Measurements from ENCODE around the gene APOO.
"Not testable (repeated sequence)": the region's sequence is repeated elsewhere in the genome, so short reads cannot be mapped to it uniquely, and the experiment has no call there.

Gene APOO

DNA sequence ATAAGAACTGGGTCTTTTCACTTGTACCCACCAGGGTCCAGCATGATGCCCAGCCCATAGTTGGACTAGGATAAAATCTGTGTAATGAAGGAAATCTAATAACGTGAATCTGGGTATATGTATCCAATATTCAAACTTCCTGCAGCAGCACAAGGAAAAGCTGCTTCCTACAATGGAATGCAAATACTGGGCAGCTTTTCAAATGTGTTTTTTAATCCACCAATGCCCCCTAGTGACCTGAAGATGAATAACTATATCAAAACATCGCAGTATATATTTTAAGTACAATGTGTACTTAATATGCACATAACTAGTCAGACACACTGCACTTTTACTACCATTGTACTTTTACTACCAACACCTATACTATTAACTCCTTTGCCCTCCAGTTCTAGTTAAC, 5.3 kb downstream of the APOO start:
- peak in 1 of 2 experiments; percentile 26 for DNase-seq

DNA sequence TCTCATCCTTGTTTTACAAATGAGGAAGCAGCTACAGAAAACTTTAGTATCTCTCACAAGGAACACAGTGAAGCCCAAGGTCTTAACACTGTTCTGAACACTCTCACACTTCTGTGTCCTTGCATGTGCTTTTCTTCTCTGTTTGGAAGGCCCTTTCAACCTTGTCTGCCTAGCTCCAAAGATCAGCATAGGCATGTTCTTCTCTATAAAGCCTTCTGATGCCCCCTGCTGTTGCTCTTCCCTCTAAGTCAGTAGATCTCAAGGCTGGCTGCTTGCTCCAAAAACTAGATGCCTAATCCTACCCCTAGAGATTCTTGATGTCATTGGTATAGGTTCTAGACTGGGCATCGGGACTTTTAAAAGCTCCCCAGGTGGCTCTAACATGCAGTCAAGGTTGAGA, 5.9 kb downstream of the APOO start:
- DNase-seq, result peak; percentile 5 to 50

- DNase-seq, result peak; percentile 14 to 62
Measured at GRCh38 chrX:23901060-23901459, 6.7 kb downstream of the APOO start.

GRCh38 chrX:23900220-23900797, 7.4 kb downstream of the APOO start:
- no peak for DNase-seq

DNA sequence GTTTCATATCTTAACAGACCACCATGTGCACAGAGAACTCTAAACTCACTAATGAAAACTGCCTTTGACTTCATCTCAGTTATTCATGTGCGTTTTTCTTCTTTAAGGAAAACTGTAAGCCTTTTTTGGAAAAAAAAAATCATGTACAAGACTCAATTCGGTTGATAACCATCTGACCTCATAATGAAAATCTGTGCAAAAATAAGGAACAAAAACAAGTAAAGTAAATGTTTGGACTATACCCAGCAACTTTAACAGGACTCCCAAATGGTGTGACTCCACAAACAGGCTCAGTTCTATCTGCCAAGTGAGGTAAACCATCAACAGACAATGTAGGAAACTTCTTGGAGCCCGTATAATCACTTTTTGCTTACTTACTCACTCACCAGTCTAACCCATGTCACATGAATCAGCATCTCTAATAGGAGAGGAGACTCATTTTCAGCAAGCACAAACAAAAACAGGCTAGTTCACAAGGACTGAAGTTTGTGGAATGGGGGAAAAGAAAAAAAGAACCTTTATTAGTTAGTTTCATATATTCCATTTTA, 9.3 kb downstream of the APOO start:
- no peak for DNase-seq

DNA sequence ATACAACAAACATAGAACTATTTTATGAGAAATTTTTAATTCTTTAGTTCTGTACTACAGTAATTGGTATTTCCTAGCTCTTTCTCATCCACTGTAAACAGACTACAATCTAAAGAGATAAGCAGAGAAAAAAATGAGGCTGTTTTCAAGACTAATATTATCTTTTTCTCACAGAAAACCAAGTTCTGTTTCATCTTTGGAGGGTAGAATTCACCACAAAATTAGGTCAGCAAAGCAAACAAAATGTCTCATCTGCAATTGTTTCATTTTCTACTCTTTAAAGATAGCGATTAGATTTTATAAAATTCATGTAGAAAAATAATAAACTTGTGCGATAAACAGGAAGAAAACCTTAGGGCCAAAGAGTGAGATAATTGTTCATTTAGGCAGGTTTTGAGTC, 10.8 kb downstream of the APOO start:
- no peak for DNase-seq

DNA sequence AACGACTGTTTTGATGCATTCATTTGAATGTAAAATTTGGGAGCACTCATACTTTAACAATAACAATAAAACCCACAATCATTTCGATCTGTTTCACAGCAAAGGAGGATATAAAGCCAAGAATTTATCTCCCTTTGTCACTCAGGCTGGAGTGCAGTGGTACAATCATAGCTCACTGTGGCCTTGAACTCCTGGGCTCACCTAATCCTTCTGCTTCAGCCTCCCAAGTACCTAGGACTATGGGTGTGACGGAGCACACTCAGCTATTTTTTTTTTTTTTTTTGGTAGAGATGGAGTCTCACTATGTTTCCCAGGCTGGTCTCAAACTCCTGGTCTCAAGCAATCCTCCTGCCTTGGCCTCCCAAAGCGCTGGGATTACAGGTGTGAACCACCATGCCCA, 11.2 kb downstream of the APOO start:
- DNase-seq, result not testable (repeated sequence)

GRCh38 chrX:23894993-23895392, 12.7 kb downstream of the APOO start:
- DNase-seq, result not testable (repeated sequence)

DNA sequence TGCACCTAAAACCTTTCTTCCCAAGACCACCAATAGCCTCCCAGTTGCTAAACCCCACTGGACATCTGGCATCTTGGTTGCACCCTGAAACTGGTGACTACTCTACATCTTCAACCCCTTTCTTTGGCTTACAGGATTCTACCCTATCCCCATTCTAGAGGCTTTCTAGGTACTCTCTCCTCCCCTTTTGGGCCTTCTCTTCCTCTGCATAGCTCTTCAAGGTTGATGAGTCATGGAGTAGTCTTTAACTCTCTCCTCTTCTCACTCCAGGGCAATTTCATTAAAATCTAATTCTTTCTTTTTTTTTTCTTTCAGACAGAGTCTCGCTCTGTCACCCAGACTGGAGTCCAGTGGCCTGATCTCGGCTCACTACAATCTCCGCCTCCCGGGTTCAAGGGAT, 16.8 kb downstream of the APOO start:
- no peak for DNase-seq

GRCh38 chrX:23888887-23889501, 18.7 kb downstream of the APOO start:
- DNase-seq, result no peak

DNA sequence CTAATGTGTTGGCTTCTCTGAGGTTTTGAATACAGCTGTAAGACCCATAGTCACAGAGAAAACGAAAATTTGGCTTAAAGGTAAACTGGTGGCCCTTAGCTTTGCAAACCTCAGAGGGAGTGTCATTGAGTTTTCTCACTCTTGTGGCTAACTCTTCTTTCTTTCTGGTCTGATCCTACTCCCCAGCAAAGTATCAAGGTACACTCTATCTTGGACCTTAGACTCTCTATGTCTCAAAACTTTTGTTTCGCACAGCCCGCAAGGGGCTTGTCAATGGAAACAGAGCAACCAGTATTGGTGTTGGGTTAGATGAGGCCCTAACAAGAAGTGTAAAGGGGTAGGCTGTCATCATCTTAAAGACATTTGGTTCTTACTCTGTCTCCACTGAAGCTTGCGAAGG, 19.8 kb downstream of the APOO start:
- no peak for DNase-seq

DNA sequence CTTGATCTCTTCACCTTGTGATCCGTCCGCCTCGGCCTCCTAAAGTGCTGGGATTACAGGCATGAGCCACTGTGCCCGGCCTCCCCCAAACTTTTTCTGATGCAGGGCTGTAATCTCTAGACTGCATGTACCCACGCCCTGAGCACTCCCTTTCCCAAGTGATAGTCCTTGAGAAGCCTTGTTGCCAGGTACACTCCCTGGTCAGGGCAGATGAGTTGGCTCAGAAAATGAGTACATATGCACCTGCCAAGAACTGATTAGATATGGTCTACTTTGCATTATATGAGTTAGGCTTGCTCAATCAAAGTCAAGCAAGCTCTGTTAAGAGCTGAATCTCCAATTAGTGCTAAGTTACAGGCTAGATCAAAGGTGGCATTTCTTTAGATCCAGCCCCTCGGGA, 20.3 kb downstream of the APOO start:
- DNase-seq, result no peak

DNA sequence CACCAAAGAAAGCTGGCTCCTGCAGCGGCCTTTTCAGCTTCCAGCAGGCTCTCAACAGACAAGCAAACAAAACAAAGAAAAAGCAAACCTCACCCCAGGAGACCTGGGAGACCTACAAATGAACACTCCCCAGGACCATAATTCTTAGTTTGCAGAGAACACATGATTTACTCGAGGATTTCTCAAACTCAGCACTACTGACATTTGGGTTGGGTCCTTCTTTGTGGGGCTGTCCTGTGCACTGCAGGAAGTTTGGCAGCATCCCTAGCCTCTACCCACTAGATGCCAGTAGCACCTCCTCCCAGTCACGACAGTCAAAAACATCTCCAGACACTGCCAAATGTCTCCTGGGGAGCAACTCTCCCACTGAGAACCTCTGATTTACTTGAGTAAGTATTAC, 21.9 kb downstream of the APOO start:
- DNase-seq, result no peak

DNA sequence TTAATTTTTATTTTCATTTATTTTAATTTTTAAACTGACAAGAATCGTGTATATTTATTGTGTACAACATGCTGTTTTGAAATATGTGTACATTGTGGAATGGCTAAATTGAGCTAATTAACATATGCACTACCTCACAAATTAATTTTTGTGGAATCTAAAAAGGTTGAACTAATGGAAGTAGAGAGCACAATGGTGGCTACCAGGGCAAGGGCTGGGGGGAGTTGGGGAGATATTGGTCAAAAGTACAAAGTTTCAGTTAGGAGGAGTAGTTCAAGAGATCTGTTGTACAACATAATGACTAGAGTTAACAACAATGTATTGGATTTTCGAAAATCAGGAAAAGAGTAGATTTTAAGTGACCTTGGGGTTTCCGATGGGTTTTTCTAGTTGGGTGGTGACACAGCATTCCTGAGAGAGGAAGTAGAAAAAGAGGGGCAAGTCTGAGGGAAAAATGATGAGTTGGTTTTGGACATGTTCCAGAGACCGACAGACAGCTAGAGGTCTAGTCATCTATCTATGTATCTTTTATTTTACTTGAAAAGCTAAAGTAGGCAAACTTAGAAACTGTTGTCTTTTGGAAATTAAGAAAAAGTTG, 23.2 kb downstream of the APOO start:
- no peak for DNase-seq

DNA sequence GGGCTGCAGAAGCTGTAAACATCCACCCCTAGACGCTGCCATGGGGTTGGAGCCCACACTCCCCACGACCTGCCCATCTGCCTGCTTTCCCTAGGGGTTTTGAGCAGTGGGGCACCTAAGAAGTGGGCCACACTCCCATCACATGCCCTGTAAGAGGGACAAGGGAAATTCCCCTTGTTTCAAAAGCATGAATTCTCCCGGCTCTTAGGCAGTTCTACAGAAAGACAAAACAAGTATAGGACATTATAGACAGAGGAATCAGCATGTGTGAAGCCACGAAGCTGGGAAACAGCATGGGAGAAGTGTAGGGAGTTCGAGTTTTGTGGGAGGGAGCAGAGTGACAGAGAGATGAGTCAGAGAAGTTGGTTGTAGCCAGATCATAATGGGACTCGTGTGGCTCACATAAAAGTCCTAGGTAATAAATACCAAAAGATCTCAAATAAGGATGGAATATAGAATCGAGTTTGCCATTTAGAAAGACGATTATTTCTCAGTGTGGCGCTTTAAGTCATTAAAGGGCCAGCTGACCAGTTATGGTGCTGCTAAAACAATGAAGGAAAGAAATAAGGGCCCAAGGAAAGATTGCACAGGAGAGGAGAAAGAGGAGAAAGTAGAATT, 23.9 kb downstream of the APOO start:
- DNase-seq, result peak; percentile 2 to 51

GRCh38 chrX:23879380-23880090, 28.2 kb downstream of the APOO start:
- DNase-seq, result no peak

DNA sequence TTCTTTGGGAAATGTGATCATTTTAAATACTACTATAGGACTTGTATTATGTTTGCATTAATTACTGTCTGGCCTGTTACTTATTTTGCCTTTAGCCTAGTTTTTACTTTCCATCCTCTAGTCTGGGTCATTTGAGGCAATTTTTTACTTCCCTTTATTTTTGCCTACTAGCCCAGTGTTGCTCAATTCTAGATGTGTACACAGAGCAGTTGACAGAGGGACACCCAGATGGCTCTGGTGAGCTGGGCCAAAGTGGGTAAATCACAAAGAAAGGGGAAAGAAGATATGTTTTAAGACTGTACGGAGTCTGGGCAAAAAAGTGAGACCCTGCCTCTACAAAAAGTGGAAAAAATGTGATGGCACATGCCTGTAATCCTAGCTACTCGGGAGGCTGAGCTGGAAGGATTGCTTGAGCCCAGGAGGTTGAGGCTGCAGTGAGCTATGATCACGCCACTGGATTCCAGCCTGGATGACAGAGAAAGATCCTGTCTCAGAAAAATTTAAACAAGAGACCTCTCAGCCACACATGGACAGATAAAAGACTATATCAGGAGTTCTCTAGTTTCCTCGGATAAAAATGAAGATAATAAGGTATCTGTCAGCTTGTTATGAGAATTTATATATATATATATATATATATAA, 35.7 kb downstream of the APOO start:
- no peak for DNase-seq

DNA sequence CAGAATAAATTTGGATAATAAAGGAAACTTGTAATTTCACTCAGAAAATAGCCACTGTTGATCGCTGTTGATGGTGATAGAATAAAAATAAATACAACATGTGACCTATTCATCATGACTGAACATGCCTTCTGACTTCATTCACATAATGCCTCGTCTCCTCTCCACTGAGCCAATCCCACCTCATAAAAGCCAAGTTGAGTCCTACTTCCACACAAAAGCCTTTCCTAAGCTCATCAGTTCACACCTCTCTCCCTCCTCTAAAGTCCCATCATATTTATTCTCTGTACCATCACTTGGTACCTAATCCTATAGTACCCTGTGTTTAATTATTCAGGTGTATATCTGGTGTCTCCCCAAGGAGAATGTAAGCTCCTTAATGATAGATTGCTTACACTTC, 37.7 kb downstream of the APOO start:
- DNase-seq, result no peak

DNA sequence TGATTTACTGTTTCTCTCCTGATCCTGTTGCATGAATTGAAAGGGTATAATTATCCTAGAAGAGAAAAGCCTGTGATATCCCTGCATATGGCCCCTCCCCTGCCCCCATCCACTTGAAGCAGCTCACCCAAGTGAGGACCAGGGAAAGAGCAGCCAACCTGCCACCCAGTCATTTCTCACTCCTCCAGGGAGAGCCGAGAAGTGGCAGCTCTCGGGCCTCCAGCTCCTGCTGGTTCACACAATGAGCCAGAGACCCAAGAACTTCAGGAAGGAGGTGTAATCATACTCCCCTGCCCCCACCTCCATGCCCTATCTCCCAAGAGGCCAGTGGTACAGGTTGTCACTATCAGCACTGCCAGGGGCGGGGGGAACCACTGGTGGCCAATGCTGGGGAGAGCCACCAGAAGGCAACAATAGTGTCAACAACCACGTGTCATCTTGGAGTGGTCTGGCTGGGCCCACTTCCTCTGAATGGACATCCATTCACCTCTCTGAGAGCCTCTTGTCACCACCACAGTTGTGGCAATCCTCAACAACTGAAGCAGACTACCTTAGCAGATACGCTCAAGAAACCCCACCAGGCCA, 42.9 kb downstream of the APOO start:
- DNase-seq, result no peak

GRCh38 chrX:23861952-23862351, 45.8 kb downstream of the APOO start:
- not testable (repeated sequence) for DNase-seq

- DNase-seq, result no peak
Measured at GRCh38 chrX:23861215-23861896, 46.4 kb downstream of the APOO start.

DNA sequence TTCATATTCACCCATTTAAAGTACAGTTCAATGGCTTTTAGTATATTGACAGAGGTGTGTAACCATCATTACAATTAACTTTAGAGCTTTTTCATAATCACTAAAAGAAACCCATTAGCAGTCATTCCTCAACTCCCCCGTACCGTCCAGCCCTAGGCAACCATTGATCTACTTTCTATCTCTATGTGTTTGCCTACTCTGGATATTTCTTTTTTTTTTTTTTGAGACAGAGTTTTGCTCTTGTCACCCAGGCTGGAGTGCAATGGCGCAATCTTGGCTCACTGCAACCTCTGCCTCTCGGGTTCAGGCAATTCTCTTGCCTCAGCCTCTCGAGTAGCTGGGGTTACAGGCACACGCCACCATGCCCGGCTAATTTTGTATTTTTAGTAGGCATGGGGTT, 48.5 kb downstream of the APOO start:
- not testable (repeated sequence) for DNase-seq

Data from SW 1271 (cell line).